GM23338 (cell line): Measurements from ENCODE around the gene SMARCD2. TPM values are rescaled to one million over a fixed set of nuclear protein-coding genes. Genes with fewer than 3 reads are reported as not detected.

Experiments used
- ATAC-seq: fragments of 200-7000 bp; cut with Tn5 transposase; 3 replicates; pipeline ENCODE4 v1.9.1; 2020
- DNase-seq: peaks from one replicate; pipeline ENCODE4 v3.0.0-alpha.2; 2015; ENCODE audit warnings: low spot score
- H2AFZ ChIP-seq: fragments of 200-600 bp; sonication (generic); 2 replicates; pipeline ENCODE4 v1.8.0; 2016; ENCODE audit warnings: antibody characterized with exemption, mild to moderate bottlenecking, moderate library complexity
- H3F3A ChIP-seq: fragments of 200-600 bp; sonication (generic); replicated peaks from 2 replicates; pipeline ENCODE4 v1.8.0; 2017; ENCODE audit warnings: antibody characterized with exemption, mixed run types, low read depth
- H3K27ac ChIP-seq: fragments of 200-600 bp; sonication (generic); 2 replicates; pipeline ENCODE4 v1.6.1; 2016; ENCODE audit warnings: low read depth
- H3K27me3 ChIP-seq: fragments of 200-600 bp; sonication (generic); 2 replicates; pipeline ENCODE4 v1.8.0; 2016; ENCODE audit warnings: mild to moderate bottlenecking, mixed run types, moderate library complexity; ENCODE audit not compliant: insufficient read depth
- H3K36me3 ChIP-seq: fragments of 200-600 bp; sonication (generic); 2 replicates; pipeline ENCODE4 v1.8.0; 2016; ENCODE audit warnings: mild to moderate bottlenecking; ENCODE audit not compliant: insufficient read depth
- H3K4me1 ChIP-seq: fragments of 200-600 bp; sonication (generic); 2 replicates; pipeline ENCODE4 v1.8.0; 2016; ENCODE audit warnings: mild to moderate bottlenecking, moderate library complexity; ENCODE audit not compliant: insufficient read depth
- H3K4me2 ChIP-seq: fragments of 200-600 bp; sonication (generic); 2 replicates; pipeline ENCODE4 v1.7.1; 2017; ENCODE audit warnings: mixed run types
- H3K4me3 ChIP-seq: fragments of 200-600 bp; sonication (generic); 2 replicates; pipeline ENCODE4 v1.6.1; 2016; ENCODE audit warnings: mixed run types
- H3K79me2 ChIP-seq: fragments of 200-600 bp; sonication (generic); replicated peaks from 2 replicates; pipeline ENCODE4 v1.8.0; 2017; ENCODE audit warnings: mild to moderate bottlenecking; ENCODE audit not compliant: insufficient read depth
- H3K9me2 ChIP-seq: fragments of 200-600 bp; sonication (generic); 2 replicates; pipeline ENCODE4 v1.8.0; 2017; ENCODE audit not compliant: insufficient read depth
- H4K20me1 ChIP-seq: fragments of 200-600 bp; sonication (generic); replicated peaks from 2 replicates; pipeline ENCODE4 v1.8.0; 2017; ENCODE audit warnings: mild to moderate bottlenecking; ENCODE audit not compliant: insufficient read depth
- H3K27ac Mint-ChIP-seq: 2 replicates; pipeline ENCODE4 v1.8.0; 2020; ENCODE audit warnings: inconsistent platforms, mild to moderate bottlenecking, moderate library complexity, mixed read lengths
- H3K27me3 Mint-ChIP-seq: 3 replicates; pipeline ENCODE4 v1.8.0; 2022; ENCODE audit warnings: low read depth, mild to moderate bottlenecking, moderate library complexity, mixed read lengths, inconsistent platforms; ENCODE audit not compliant: insufficient read depth, poor library complexity
- H3K36me3 Mint-ChIP-seq: 3 replicates; pipeline ENCODE4 v1.8.0; 2021; ENCODE audit warnings: low read depth, mild to moderate bottlenecking, inconsistent platforms, moderate library complexity, mixed read lengths
- H3K4me1 Mint-ChIP-seq: 3 replicates; pipeline ENCODE4 v1.8.0; 2020; ENCODE audit warnings: mild to moderate bottlenecking, inconsistent platforms, mixed read lengths
- H3K4me3 Mint-ChIP-seq: 3 replicates; pipeline ENCODE4 v1.8.0; 2021; ENCODE audit warnings: moderate library complexity, mild to moderate bottlenecking, inconsistent platforms, mixed read lengths
- H3K9me3 Mint-ChIP-seq: 3 replicates; pipeline ENCODE4 v1.8.0; 2020; ENCODE audit warnings: moderate library complexity, mild to moderate bottlenecking, inconsistent platforms, mixed read lengths
- CREB1 ChIP-seq: fragments of 250-450 bp; sonication (Bioruptor Pico); IDR thresholded peaks from 2 replicates; pipeline ENCODE4 v1.5.0; 2020; ENCODE audit warnings: low read depth, mild to moderate bottlenecking, moderate library complexity
- CTCF ChIP-seq, 2 experiments: fragments of 200-600 bp in 1 of 2; sonication (generic) in 1 of 2; conservative IDR thresholded peaks; 2 replicates each; pipeline versions ENCODE4 v1.5.1 to v1.6.1; 2016 to 2017; ENCODE audit warnings: antibody characterized with exemption in 2 of 2, low read depth in 2 of 2, mild to moderate bottlenecking in 2 of 2, moderate library complexity in 1 of 2
- ETS1 ChIP-seq: IDR thresholded peaks from 2 replicates; pipeline ENCODE4 v1.6.1; 2016; ENCODE audit warnings: antibody characterized with exemption
- EZH2 ChIP-seq: fragments of 200-600 bp; sonication (generic); IDR thresholded peaks from one replicate; pipeline ENCODE4 v1.8.0; 2017; ENCODE audit warnings: antibody characterized with exemption, mild to moderate bottlenecking, low read depth; ENCODE audit not compliant: unreplicated experiment
- EZH2phosphoT487 ChIP-seq: fragments of 200-600 bp; sonication (generic); IDR thresholded peaks from one replicate; pipeline ENCODE4 v1.8.1; 2018; ENCODE audit warnings: antibody characterized with exemption; ENCODE audit not compliant: unreplicated experiment
- JUNB ChIP-seq: IDR thresholded peaks from one replicate; pipeline ENCODE4 v1.6.1; 2016; ENCODE audit warnings: antibody characterized with exemption; ENCODE audit not compliant: unreplicated experiment
- NANOG ChIP-seq: IDR thresholded peaks from 2 replicates; pipeline ENCODE4 v1.6.1; 2016; ENCODE audit warnings: antibody characterized with exemption, borderline replicate concordance
- POLR2AphosphoS5 ChIP-seq: IDR thresholded peaks from 2 replicates; pipeline ENCODE4 v1.6.1; 2016; ENCODE audit warnings: antibody characterized with exemption, low read depth
- REST ChIP-seq: IDR thresholded peaks from one replicate; pipeline ENCODE4 v1.6.1; 2018; ENCODE audit warnings: antibody characterized with exemption; ENCODE audit not compliant: unreplicated experiment
- STAT1 ChIP-seq: IDR thresholded peaks from one replicate; pipeline ENCODE4 v1.6.1; 2016; ENCODE audit warnings: antibody characterized with exemption; ENCODE audit not compliant: unreplicated experiment
- ZNF114 ChIP-seq: fragments of 250-450 bp; sonication (Bioruptor Pico); IDR thresholded peaks from 2 replicates; pipeline ENCODE4 v1.5.0; 2020; ENCODE audit warnings: mild to moderate bottlenecking, moderate library complexity
- ZNF331 ChIP-seq: fragments of 250-450 bp; sonication (Bioruptor Pico); IDR thresholded peaks from 2 replicates; pipeline ENCODE4 v1.5.0; 2020; ENCODE audit warnings: low read depth, mild to moderate bottlenecking, moderate library complexity
- polyA plus RNA-seq: library from polyadenylated mRNA; unstranded; fragments of >200 nt; fragmentation: Nextera tagmentation; extraction: Ambion mirVana; gene quantifications from 2 replicates; pipeline ENCODE4 v1.2.1, GENCODE V29; 2016
- total RNA-seq: library from RNA; depleted of rRNA; stranded (reverse); fragments of >200 nt; shearing (Covaris generic); gene quantifications from 2 replicates; pipeline ENCODE4 v1.2.3, GENCODE V29; 2014

The SMARCD2 gene
- total and polyA plus RNA-seq, 2 experiments from 2014 or later, result 36.4 to 133 TPM

GRCh38 chr17:63819131-63819530 lies 23.4 kb downstream of the SMARCD2 start (continued):
- no peak for TF ChIP-seq CTCF (conservative IDR thresholded peaks at IDR 0.05; ENCODE audit: low read depth in 2 of 2)
- TF ChIP-seq REST, result no peak
- TF ChIP-seq NANOG, result no peak
- TF ChIP-seq JUNB, result no peak
- TF ChIP-seq ZNF331, result no peak

GRCh38 chr17:63817736-63818385 lies 24.6 kb downstream of the SMARCD2 start:
- peaks cover 13% of the 10 kb centered on the region for H3K27me3 Mint-ChIP-seq
- no peak for DNase-seq
- no peak overlapping the region for H2AFZ ChIP-seq
- H3K4me1 Mint-ChIP-seq, result no peaks in the 10 kb centered on the region
- H3K36me3 ChIP-seq, result peaks cover 84% of the 10 kb centered on the region
- H4K20me1 ChIP-seq, result peaks cover 65% of the 10 kb centered on the region
- H3K27me3 ChIP-seq, result no peaks in the 10 kb centered on the region
- H3K36me3 Mint-ChIP-seq, result peaks cover 100% of the 10 kb centered on the region
- no peaks in the 10 kb centered on the region for H3K9me2 ChIP-seq
- no peak overlapping the region for H3K4me3 Mint-ChIP-seq
- H3K4me2 ChIP-seq, result no peak overlapping the region
- H3F3A ChIP-seq, result peaks cover 50% of the 10 kb centered on the region
- H3K79me2 ChIP-seq, result no peaks in the 10 kb centered on the region; the same call in 1 of the 2 replicates
- H3K9me3 Mint-ChIP-seq, result no peaks in the 10 kb centered on the region
- H3K27ac ChIP-seq, result no peak overlapping the region
- H3K27ac Mint-ChIP-seq, result no peak overlapping the region
- ATAC-seq, result no peak
- no peak overlapping the region for H3K4me3 ChIP-seq
- H3K4me1 ChIP-seq, result no peaks in the 10 kb centered on the region
- TF ChIP-seq REST, result no peak
- TF ChIP-seq EZH2phosphoT487, result no peak
- no peak for TF ChIP-seq ZNF331
- TF ChIP-seq EZH2, result no peak
- TF ChIP-seq ETS1, result no peak
- no peak for TF ChIP-seq NANOG
- TF ChIP-seq CTCF (conservative IDR thresholded peaks at IDR 0.05; ENCODE audit: low read depth in 2 of 2), result no peak
- no peak for TF ChIP-seq CREB1 (CRISPR knock-in tag)
- TF ChIP-seq POLR2AphosphoS5, result no peak; the same call in 1 of the 2 replicates
- TF ChIP-seq STAT1, result no peak
- no peak for TF ChIP-seq ZNF114 (CRISPR knock-in tag)
- TF ChIP-seq JUNB, result no peak
